ENCODE results near the gene CRHR2.

CRHR2 gene

GRCh38 chr7:30613366-30614325 is 68.6 kb downstream of the CRHR2 start:
- DNase-seq: no peak

GRCh38 chr7:30612658-30613265 is 69.5 kb downstream of the CRHR2 start:
- no peak for DNase-seq

DNA sequence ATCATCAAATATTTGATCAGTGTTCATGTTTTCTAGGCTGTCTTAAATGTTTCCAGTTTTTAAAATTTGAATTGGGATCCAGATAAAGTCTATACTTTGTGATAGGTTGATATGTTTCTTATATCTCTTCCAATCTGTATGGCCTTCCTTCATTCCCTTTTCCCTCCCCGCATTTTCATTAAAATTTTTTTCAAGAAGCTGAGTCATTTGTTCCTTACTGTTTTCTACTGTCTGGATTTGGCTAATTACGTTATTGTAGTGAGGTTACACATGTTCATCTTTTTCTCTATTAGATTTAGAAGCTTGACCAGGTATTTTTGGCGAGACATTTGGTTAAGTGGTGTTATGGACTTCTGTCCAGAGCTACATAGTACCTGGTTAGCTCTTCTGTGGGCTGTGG is 76.4 kb downstream of the CRHR2 start:
- no peak for DNase-seq

DNA sequence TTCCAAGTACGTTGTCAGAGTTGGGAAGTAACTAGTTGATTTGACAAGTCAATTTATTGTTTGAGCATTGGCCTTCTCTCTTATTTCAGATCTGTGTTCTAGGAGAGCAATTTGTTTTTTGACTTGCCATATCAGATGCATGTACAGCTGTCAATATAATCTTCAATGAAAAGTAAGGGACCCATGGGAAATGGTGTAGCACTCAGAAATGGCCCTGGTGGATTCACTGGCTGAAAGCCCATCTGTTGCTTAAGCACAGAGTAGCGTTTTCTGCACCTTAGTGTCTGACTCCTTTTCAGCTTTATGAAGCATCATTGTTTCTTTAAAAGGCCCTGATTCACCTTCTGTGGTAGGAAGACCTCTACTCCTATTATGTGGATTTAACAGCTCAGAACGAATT is 77.4 kb downstream of the CRHR2 start:
- DNase-seq: no peak

Data from activated T-cell treated with anti-CD3 and anti-CD28 coated beads for 4 hours (primary cell).